GM23338 (cell line): Measurements from ENCODE around the gene GFRA1.

Source experiments
- CTCF ChIP-seq, 2 experiments: fragments of 200-600 bp in 1 of 2; sonication (generic) in 1 of 2; conservative IDR thresholded peaks; 2 replicates each; pipeline versions ENCODE4 v1.5.1 to v1.6.1; 2016 to 2017; ENCODE audit warnings: antibody characterized with exemption in 2 of 2, low read depth in 2 of 2, mild to moderate bottlenecking in 2 of 2, moderate library complexity in 1 of 2
- EZH2phosphoT487 ChIP-seq: fragments of 200-600 bp; sonication (generic); IDR thresholded peaks from one replicate; pipeline ENCODE4 v1.8.1; 2018; ENCODE audit warnings: antibody characterized with exemption; ENCODE audit not compliant: unreplicated experiment

GRCh38 chr10:116255886-116256751, 16.9 kb downstream of the GFRA1 start:
- TF ChIP-seq EZH2phosphoT487 (no peak), CTCF (conservative IDR thresholded peaks at IDR 0.05; ENCODE audit: low read depth in 2 of 2) (no peak)
